ENCODE measurements around the gene PATJ. TPM values are rescaled to one million over a fixed set of nuclear protein-coding genes. Genes with fewer than 3 reads are reported as not detected.

Gene PATJ
- polyA plus RNA-seq, 1 of the 3 experiments (the other 2 are of a cell fraction) = 3.0 TPM

GRCh38 chr1:62128745-62129144 is 386.5 kb downstream of the PATJ start:
- POLR2A ChIA-PET = no interaction called here
- no peaks in the 10 kb centered on the region for H3F3A ChIP-seq (replicated peaks; ENCODE audit: insufficient read depth)
- 92% methylated on average over 14 of the region's 14 CpGs for WGBS (ENCODE audit: low lambda C conversion rate)
- CTCF ChIA-PET = interaction anchor here (0.7 to 1.9 kb wide), 3 partner anchors 13 to 47 kb away, joined by 3 to 8 read pairs (median 4); no protein-coding TSS in a partner anchor
- H4K20me1 ChIP-seq (ENCODE audit: insufficient read depth) = no peaks in the 10 kb centered on the region
- TF ChIP-seq TEAD4 (IDR thresholded peaks at IDR 0.05; ENCODE audit: borderline replicate concordance, insufficient read depth) (no peak), EP300 (IDR thresholded peaks at IDR 0.05; ENCODE audit: borderline replicate concordance in 1 of 2, low read depth in 1 of 2, low read length in 1 of 2) (no peak), PBX3 (IDR thresholded peaks at IDR 0.05) (no peak), FOXM1 (IDR thresholded peaks at IDR 0.05; ENCODE audit: low read depth) (no peak), EZH2phosphoT487 (IDR thresholded peaks at IDR 0.05; ENCODE audit: borderline replicate concordance, low read depth) (no peak), MEF2A (IDR thresholded peaks at IDR 0.05; ENCODE audit: borderline replicate concordance, low read depth) (no peak), TCF12 (IDR thresholded peaks at IDR 0.05) (no peak), RAD21 (IDR thresholded peaks at IDR 0.05; ENCODE audit: low read length) (no peak), MXI1 (IDR thresholded peaks at IDR 0.05; ENCODE audit: low read depth, low read length) (no peak), GABPA (IDR thresholded peaks at IDR 0.05; ENCODE audit: low read depth) (no peak), JUND (IDR thresholded peaks at IDR 0.05) (no peak), GATA2 (CRISPR knock-in tag; IDR thresholded peaks at IDR 0.05) (no peak), RFX5 (IDR thresholded peaks at IDR 0.05; ENCODE audit: low read length) (no peak), NFIC (IDR thresholded peaks at IDR 0.05; ENCODE audit: borderline replicate concordance) (no peak)
- TF ChIP-seq, protein P1, sequence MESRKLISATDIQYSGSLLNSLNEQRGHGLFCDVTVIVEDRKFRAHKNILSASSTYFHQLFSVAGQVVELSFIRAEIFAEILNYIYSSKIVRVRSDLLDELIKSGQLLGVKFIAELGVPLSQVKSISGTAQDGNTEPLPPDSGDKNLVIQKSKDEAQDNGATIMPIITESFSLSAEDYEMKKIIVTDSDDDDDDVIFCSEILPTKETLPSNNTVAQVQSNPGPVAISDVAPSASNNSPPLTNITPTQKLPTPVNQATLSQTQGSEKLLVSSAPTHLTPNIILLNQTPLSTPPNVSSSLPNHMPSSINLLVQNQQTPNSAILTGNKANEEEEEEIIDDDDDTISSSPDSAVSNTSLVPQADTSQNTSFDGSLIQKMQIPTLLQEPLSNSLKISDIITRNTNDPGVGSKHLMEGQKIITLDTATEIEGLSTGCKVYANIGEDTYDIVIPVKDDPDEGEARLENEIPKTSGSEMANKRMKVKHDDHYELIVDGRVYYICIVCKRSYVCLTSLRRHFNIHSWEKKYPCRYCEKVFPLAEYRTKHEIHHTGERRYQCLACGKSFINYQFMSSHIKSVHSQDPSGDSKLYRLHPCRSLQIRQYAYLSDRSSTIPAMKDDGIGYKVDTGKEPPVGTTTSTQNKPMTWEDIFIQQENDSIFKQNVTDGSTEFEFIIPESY (IDR thresholded peaks at IDR 0.05; ENCODE audit: borderline replicate concordance, low read depth) = no peak
- TF ChIP-seq, protein P2, sequence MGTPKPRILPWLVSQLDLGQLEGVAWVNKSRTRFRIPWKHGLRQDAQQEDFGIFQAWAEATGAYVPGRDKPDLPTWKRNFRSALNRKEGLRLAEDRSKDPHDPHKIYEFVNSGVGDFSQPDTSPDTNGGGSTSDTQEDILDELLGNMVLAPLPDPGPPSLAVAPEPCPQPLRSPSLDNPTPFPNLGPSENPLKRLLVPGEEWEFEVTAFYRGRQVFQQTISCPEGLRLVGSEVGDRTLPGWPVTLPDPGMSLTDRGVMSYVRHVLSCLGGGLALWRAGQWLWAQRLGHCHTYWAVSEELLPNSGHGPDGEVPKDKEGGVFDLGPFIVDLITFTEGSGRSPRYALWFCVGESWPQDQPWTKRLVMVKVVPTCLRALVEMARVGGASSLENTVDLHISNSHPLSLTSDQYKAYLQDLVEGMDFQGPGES (IDR thresholded peaks at IDR 0.05; ENCODE audit: low read depth, low read length) = no peak
- TF ChIP-seq, protein P3, sequence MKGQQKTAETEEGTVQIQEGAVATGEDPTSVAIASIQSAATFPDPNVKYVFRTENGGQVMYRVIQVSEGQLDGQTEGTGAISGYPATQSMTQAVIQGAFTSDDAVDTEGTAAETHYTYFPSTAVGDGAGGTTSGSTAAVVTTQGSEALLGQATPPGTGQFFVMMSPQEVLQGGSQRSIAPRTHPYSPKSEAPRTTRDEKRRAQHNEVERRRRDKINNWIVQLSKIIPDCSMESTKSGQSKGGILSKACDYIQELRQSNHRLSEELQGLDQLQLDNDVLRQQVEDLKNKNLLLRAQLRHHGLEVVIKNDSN (IDR thresholded peaks at IDR 0.05; ENCODE audit: borderline replicate concordance, low read depth) = no peak
- TF ChIP-seq, protein P4, sequence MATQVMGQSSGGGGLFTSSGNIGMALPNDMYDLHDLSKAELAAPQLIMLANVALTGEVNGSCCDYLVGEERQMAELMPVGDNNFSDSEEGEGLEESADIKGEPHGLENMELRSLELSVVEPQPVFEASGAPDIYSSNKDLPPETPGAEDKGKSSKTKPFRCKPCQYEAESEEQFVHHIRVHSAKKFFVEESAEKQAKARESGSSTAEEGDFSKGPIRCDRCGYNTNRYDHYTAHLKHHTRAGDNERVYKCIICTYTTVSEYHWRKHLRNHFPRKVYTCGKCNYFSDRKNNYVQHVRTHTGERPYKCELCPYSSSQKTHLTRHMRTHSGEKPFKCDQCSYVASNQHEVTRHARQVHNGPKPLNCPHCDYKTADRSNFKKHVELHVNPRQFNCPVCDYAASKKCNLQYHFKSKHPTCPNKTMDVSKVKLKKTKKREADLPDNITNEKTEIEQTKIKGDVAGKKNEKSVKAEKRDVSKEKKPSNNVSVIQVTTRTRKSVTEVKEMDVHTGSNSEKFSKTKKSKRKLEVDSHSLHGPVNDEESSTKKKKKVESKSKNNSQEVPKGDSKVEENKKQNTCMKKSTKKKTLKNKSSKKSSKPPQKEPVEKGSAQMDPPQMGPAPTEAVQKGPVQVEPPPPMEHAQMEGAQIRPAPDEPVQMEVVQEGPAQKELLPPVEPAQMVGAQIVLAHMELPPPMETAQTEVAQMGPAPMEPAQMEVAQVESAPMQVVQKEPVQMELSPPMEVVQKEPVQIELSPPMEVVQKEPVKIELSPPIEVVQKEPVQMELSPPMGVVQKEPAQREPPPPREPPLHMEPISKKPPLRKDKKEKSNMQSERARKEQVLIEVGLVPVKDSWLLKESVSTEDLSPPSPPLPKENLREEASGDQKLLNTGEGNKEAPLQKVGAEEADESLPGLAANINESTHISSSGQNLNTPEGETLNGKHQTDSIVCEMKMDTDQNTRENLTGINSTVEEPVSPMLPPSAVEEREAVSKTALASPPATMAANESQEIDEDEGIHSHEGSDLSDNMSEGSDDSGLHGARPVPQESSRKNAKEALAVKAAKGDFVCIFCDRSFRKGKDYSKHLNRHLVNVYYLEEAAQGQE (IDR thresholded peaks at IDR 0.05; ENCODE audit: low read depth, low read length) = no peak
- no peaks in the 10 kb centered on the region for H3K36me3 ChIP-seq (replicated peaks in 1 of 2; ENCODE audit: control insufficient read depth in 1 of 2, insufficient read depth in 2 of 2, low read length in 1 of 2)
- no peak overlapping the region for H3K4me3 ChIP-seq (ENCODE audit: low read depth in 2 of 2, low read length in 1 of 2)
- no peaks in the 10 kb centered on the region for H3K27me3 ChIP-seq (ENCODE audit: insufficient read depth)
- H3K79me2 ChIP-seq (ENCODE audit: insufficient read depth) = no peaks in the 10 kb centered on the region
- no peaks in the 10 kb centered on the region for H3K9me2 ChIP-seq
- H2AFZ ChIP-seq (ENCODE audit: low read depth) = no peak overlapping the region
- DNase-seq = no peak
- no peak overlapping the region for H3K27ac ChIP-seq (ENCODE audit: low read depth in 2 of 2, low read length in 1 of 2)
- H3K4me2 ChIP-seq = no peak overlapping the region
- no peaks in the 10 kb centered on the region; a peak in 1 of 4 replicates for H3K4me1 ChIP-seq (ENCODE audit: control insufficient read depth in 1 of 2, insufficient read depth in 2 of 2, low read depth in 1 of 2, low read length in 1 of 2)
- H3K9me3 ChIP-seq = no peaks in the 10 kb centered on the region
- H3K9ac ChIP-seq = no peak overlapping the region

Measured in SK-N-SH (cell line).